HepG2 (cell line): Measurements from ENCODE around the gene TTLL10. TPM values are rescaled to one million over a fixed set of nuclear protein-coding genes. Genes with fewer than 3 reads are reported as not detected.
A peak's percentile ranks its signal among the peaks of the same experiment; 100 is the strongest.

Source experiments
- DMAP1 ChIP-seq: IDR thresholded peaks from 2 replicates; pipeline ENCODE4 v1.6.1; 2016
- E2F2 ChIP-seq: sonication (generic); formaldehyde crosslinking; IDR thresholded peaks from 2 replicates; pipeline ENCODE4 v1.4.0; 2020; ENCODE audit warnings: missing genetic modification reagents, borderline replicate concordance
- ELF3 ChIP-seq: IDR thresholded peaks from 2 replicates; pipeline ENCODE4 v1.6.1; 2016; ENCODE audit warnings: missing genetic modification reagents, missing compliant biosample characterization
- HNF4G ChIP-seq, 2 experiments: sonication (generic) in 1 of 2; formaldehyde crosslinking in 1 of 2; IDR thresholded peaks; 2 replicates each; pipeline versions ENCODE4 v1.4.0 to v1.6.1; 2011 to 2020; ENCODE audit warnings: borderline replicate concordance in 2 of 2, low read depth in 2 of 2, mild to moderate bottlenecking in 2 of 2, low read length in 1 of 2, missing genetic modification reagents in 1 of 2, moderate library complexity in 1 of 2
- JUND ChIP-seq: sonication (generic); formaldehyde crosslinking; IDR thresholded peaks from 2 replicates; pipeline ENCODE4 v1.8.0; 2022; ENCODE audit warnings: mild to moderate bottlenecking, missing genetic modification reagents
- KDM2A ChIP-seq: sonication (generic); formaldehyde crosslinking; IDR thresholded peaks from 2 replicates; pipeline ENCODE4 v1.4.0; 2020; ENCODE audit warnings: low read depth, missing genetic modification reagents, borderline replicate concordance
- KLF9 ChIP-seq: IDR thresholded peaks from 2 replicates; pipeline ENCODE4 v1.6.1; 2016; ENCODE audit warnings: low read depth
- NCOA5 ChIP-seq: sonication (generic); formaldehyde crosslinking; IDR thresholded peaks from 2 replicates; pipeline ENCODE4 v1.4.0; 2020; ENCODE audit warnings: missing genetic modification reagents
- PATZ1 ChIP-seq: sonication (generic); formaldehyde crosslinking; IDR thresholded peaks from 2 replicates; pipeline ENCODE4 v1.4.0; 2020; ENCODE audit warnings: missing genetic modification reagents
- PBX2 ChIP-seq: IDR thresholded peaks from 2 replicates; pipeline ENCODE4 v1.6.1; 2016; ENCODE audit warnings: control low read depth
- PHB2 ChIP-seq: fragments of 450-650 bp; IDR thresholded peaks from 2 replicates; pipeline ENCODE4 v1.6.1; 2018; ENCODE audit not compliant: partially characterized antibody
- POGK ChIP-seq: sonication (generic); formaldehyde crosslinking; conservative IDR thresholded peaks from 2 replicates; pipeline ENCODE4 v1.8.0; 2022; ENCODE audit warnings: mild to moderate bottlenecking, moderate library complexity, missing genetic modification reagents
- RXRA ChIP-seq: sonication (generic); formaldehyde crosslinking; IDR thresholded peaks from 2 replicates; pipeline ENCODE4 v1.5.1; 2020; ENCODE audit warnings: missing genetic modification reagents
- SMAD1 ChIP-seq: sonication (generic); formaldehyde crosslinking; IDR thresholded peaks from 2 replicates; pipeline ENCODE4 v1.4.0; 2020; ENCODE audit warnings: missing genetic modification reagents, low read depth, mild to moderate bottlenecking, borderline replicate concordance
- SP4 ChIP-seq: sonication (generic); formaldehyde crosslinking; IDR thresholded peaks from 2 replicates; pipeline ENCODE4 v1.8.1; 2023; ENCODE audit warnings: mild to moderate bottlenecking, missing genetic modification reagents
- TCF12 ChIP-seq, 2 experiments: fragments of 450-650 bp in 1 of 2; sonication (generic) in 1 of 2; formaldehyde crosslinking in 1 of 2; IDR thresholded peaks; 2 replicates each; pipeline versions ENCODE4 v1.6.1 to v1.8.0; 2017 to 2022; ENCODE audit warnings: antibody characterized with exemption in 1 of 2, mild to moderate bottlenecking in 1 of 2, missing genetic modification reagents in 1 of 2, moderate library complexity in 1 of 2
- THAP11 ChIP-seq: IDR thresholded peaks from 2 replicates; pipeline ENCODE4 v1.6.1; 2016; ENCODE audit warnings: missing biosample characterization, missing genetic modification reagents
- ZBTB20 ChIP-seq: sonication (generic); formaldehyde crosslinking; IDR thresholded peaks from 2 replicates; pipeline ENCODE4 v1.8.1; 2023; ENCODE audit warnings: missing genetic modification reagents, low read depth, mild to moderate bottlenecking, borderline replicate concordance
- ZNF296 ChIP-seq: sonication (generic); formaldehyde crosslinking; conservative IDR thresholded peaks from 2 replicates; pipeline ENCODE4 v1.5.0; 2020; ENCODE audit warnings: mild to moderate bottlenecking, missing genetic modification reagents
- ZNF768 ChIP-seq: sonication (generic); formaldehyde crosslinking; IDR thresholded peaks from 2 replicates; pipeline ENCODE4 v1.4.0; 2020; ENCODE audit warnings: missing genetic modification reagents
- ZNF782 ChIP-seq: sonication (generic); formaldehyde crosslinking; IDR thresholded peaks from 2 replicates; pipeline ENCODE4 v1.4.0; 2020; ENCODE audit warnings: missing genetic modification reagents, mild to moderate bottlenecking, borderline replicate concordance
- ZSCAN5A ChIP-seq: sonication (generic); formaldehyde crosslinking; IDR thresholded peaks from 2 replicates; pipeline ENCODE4 v1.8.0; 2022; ENCODE audit warnings: mild to moderate bottlenecking, missing genetic modification reagents, borderline replicate concordance
- ZSCAN9 ChIP-seq: IDR thresholded peaks from 2 replicates; pipeline ENCODE4 v1.6.1; 2016; ENCODE audit warnings: borderline replicate concordance
- polyA plus RNA-seq, 8 experiments: library from polyadenylated mRNA; depleted of rRNA in 3 of 8; stranded (reverse) in 7 of 8; unstranded in 1 of 8; fragments of >200 nt; fragmentation: Illumina TruSeq in 4 of 8; extraction: Trizol in 4 of 8; gene quantifications; 2 replicates each; pipeline versions ENCODE4 v1.2.1 to v1.2.3, GENCODE V29; 2011 to 2016; ENCODE audit warnings: low read depth in 4 of 8, missing spikeins in 1 of 8, mixed read lengths in 1 of 8; ENCODE audit not compliant: insufficient read depth in 1 of 8
- total RNA-seq, 5 experiments: library from RNA; depleted of rRNA; stranded (reverse); fragments of >200 nt; fragmentation: Illumina TruSeq; extraction: Trizol; gene quantifications; 2 replicates each; pipeline ENCODE4 v1.2.3, GENCODE V29; 2016; ENCODE audit warnings: low read depth in 1 of 5

The TTLL10 gene
- total and polyA plus RNA-seq, 2 of the 13 experiments (the other 11 are each of a cell fraction or from before 2014, with no cell fraction given), result not detected

GRCh38 chr1:1165900-1166421 lies 7.7 kb upstream of the TTLL10 start (continued):
- TF ChIP-seq PHB2, result no peak
- no peak for TF ChIP-seq E2F2 (CRISPR knock-in tag)
- TF ChIP-seq JUND (CRISPR knock-in tag), result no peak
- TF ChIP-seq KLF9, result no peak
- TF ChIP-seq SP4 (CRISPR knock-in tag), result peak; percentile 30; the same call in 1 of the 2 replicates
- TF ChIP-seq ZBTB20, result 0 out of 2 replicates have a peak, but pooled peaks have one; percentile 42
- TF ChIP-seq SMAD1 (CRISPR knock-in tag), result no peak
- TF ChIP-seq DMAP1 (CRISPR knock-in tag), result peak; percentile 37; the same call in 1 of the 2 replicates
- TF ChIP-seq RXRA, result 0 out of 2 replicates have a peak, but pooled peaks have one; percentile 18
- TF ChIP-seq ZSCAN9 (CRISPR knock-in tag), result no peak
- no peak for TF ChIP-seq TCF12 (IDR thresholded peaks at IDR 0.05)
- no peak for TF ChIP-seq TCF12 (CRISPR knock-in tag; IDR thresholded peaks at IDR 0.05)
- TF ChIP-seq ELF3 (CRISPR knock-in tag), result 0 out of 2 replicates have a peak, but pooled peaks have one; percentile 4
- TF ChIP-seq POGK (CRISPR knock-in tag), result no peak
- no peak for TF ChIP-seq HNF4G (IDR thresholded peaks at IDR 0.05; ENCODE audit: borderline replicate concordance, low read depth, low read length)
- 0 out of 2 replicates have a peak, but pooled peaks have one; percentile 31 for TF ChIP-seq HNF4G (CRISPR knock-in tag; IDR thresholded peaks at IDR 0.05; ENCODE audit: borderline replicate concordance, low read depth)
- TF ChIP-seq ZNF782 (CRISPR knock-in tag), result no peak
- no peak for TF ChIP-seq PBX2 (CRISPR knock-in tag)
- peak; percentile 56; the same call in 1 of the 2 replicates for TF ChIP-seq ZNF768 (CRISPR knock-in tag)
- peak; percentile 51; the same call in 1 of the 2 replicates for TF ChIP-seq ZNF296
- TF ChIP-seq KDM2A (CRISPR knock-in tag), result 0 out of 2 replicates have a peak, but pooled peaks have one; percentile 25
- peak; percentile 26 for TF ChIP-seq PATZ1
- no peak for TF ChIP-seq THAP11 (CRISPR knock-in tag)
- TF ChIP-seq NCOA5 (CRISPR knock-in tag), result no peak
- TF ChIP-seq ZSCAN5A (CRISPR knock-in tag), result no peak
